ENCODE measurements around the gene CD82.
"Not testable (repeated sequence)": the region's sequence is repeated elsewhere in the genome, so short reads cannot be mapped to it uniquely, and the experiment has no call there.

DNA sequence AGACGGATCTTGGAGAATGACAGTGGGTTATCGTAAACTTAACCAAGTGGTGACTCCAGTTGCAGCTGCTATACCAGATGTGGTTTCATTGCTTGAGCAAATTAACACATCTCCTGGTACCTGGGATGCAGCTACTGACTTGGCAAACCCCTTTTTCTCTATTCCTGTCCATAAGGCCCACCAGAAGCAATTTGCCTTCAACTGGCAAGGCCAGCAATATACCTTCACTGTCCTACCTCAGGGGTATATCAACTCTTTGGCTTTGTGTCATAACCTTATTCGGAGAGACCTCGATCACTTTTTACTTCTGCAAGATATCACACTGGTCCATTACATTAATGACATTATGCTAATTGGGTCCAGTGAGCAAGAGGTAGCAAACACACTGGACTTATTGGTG lies 18.5 kb upstream of the CD82 start:
- TF ChIP-seq, protein P1, sequence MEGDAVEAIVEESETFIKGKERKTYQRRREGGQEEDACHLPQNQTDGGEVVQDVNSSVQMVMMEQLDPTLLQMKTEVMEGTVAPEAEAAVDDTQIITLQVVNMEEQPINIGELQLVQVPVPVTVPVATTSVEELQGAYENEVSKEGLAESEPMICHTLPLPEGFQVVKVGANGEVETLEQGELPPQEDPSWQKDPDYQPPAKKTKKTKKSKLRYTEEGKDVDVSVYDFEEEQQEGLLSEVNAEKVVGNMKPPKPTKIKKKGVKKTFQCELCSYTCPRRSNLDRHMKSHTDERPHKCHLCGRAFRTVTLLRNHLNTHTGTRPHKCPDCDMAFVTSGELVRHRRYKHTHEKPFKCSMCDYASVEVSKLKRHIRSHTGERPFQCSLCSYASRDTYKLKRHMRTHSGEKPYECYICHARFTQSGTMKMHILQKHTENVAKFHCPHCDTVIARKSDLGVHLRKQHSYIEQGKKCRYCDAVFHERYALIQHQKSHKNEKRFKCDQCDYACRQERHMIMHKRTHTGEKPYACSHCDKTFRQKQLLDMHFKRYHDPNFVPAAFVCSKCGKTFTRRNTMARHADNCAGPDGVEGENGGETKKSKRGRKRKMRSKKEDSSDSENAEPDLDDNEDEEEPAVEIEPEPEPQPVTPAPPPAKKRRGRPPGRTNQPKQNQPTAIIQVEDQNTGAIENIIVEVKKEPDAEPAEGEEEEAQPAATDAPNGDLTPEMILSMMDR (IDR thresholded peaks at IDR 0.05), result not testable (repeated sequence)
- not testable (repeated sequence) for TF ChIP-seq EZH2phosphoT487 (IDR thresholded peaks at IDR 0.05)
